ENCODE data around the gene ETV6. TPM values are rescaled to one million over a fixed set of nuclear protein-coding genes. Genes with fewer than 3 reads are reported as not detected.

Gene ETV6
- 30.4 to 37.8 TPM (median 33.4 TPM) in 3 replicates for total RNA-seq
- long read RNA-seq, full-length matches to known transcripts = 16 of 25 reads
- long read RNA-seq, partial matches to known transcripts = 5 of 25 reads
- long read RNA-seq, other reads (novel, unspliced or antisense) = 4 of 25 reads

DNA sequence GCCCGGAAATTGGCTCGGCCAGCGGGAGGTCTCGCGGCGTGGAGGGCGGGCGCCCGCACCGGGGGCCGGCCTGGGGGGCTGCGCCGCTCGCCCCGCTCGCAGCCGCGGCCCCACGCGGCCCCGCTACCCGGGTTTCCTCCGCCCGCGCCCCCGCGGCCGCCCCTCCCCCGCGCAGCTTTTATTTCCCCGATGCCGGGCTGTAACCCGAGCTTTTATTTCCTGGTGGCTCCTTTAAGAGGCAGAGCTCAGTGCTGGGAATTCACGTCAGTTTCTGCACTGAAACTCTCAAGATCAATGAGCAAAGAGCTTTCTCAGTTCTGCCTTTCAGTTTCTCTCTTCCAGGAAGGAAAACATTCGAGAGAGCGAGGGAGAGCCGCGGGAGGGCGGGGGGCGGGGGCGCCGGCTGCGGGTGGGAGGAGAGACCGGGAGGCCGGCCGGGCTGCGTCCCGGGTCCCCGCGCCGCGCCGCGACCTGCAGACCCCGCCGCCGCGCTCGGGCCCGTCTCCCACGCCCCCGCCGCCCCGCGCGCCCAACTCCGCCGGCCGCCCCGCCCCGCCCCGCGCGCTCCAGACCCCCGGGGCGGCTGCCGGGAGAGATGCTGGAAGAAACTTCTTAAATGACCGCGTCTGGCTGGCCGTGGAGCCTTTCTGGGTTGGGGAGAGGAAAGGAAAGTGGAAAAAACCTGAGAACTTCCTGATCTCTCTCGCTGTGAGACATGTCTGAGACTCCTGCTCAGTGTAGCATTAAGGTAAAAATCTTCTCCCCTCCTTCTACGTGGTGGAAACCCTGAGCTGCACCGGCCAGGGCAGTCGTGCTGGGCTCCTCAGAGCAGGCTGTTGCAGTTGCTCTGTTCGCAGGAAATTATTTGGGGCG lies at the start of gene ETV6:
ETV6 (plus strand) TSS at position 262 of the 873 bp plus-strand sequence; CDS start at position 716, 454 bp downstream.
- DNase-seq (ENCODE audit: low spot score) = no peak
- H3K27me3 Mint-ChIP-seq (ENCODE audit: low read depth) = no peaks in the 10 kb centered on the region
- H3K4me1 Mint-ChIP-seq (ENCODE audit: low read depth) = peaks cover 29% of the 10 kb centered on the region
- H3K27ac Mint-ChIP-seq (ENCODE audit: unreplicated experiment) = peak within 1 kb of the TSS; percentile 98
- H3K4me3 Mint-ChIP-seq (ENCODE audit: unreplicated experiment) = peak within 1 kb of the TSS; percentile 94
- peaks cover 2% of the 10 kb centered on the region for H3K36me3 Mint-ChIP-seq (ENCODE audit: low read depth)
- peaks cover 6% of the 10 kb centered on the region for H3K9me3 Mint-ChIP-seq (ENCODE audit: low read depth)
- TF ChIP-seq, protein P1, sequence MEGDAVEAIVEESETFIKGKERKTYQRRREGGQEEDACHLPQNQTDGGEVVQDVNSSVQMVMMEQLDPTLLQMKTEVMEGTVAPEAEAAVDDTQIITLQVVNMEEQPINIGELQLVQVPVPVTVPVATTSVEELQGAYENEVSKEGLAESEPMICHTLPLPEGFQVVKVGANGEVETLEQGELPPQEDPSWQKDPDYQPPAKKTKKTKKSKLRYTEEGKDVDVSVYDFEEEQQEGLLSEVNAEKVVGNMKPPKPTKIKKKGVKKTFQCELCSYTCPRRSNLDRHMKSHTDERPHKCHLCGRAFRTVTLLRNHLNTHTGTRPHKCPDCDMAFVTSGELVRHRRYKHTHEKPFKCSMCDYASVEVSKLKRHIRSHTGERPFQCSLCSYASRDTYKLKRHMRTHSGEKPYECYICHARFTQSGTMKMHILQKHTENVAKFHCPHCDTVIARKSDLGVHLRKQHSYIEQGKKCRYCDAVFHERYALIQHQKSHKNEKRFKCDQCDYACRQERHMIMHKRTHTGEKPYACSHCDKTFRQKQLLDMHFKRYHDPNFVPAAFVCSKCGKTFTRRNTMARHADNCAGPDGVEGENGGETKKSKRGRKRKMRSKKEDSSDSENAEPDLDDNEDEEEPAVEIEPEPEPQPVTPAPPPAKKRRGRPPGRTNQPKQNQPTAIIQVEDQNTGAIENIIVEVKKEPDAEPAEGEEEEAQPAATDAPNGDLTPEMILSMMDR (IDR thresholded peaks at IDR 0.05) = no peak

DNA sequence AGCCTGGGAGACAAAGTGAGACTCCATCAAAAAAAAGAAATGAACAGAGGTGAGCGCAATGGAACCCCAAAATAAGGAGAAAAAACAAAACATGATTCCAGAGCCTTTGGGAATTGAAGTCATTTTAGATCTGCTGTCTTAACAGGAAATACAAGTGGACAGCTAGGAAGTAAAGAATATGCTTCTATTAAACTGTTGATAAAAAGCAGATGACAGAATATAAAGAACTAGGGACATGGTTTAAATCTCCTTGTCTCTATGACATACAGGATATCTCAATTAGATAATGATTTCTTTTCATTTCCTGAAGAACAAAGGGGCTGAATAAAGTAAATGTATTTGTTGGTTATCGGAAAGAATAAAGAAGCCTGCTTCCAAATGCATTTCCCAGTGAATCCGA lies 49.3 kb upstream of the ETV6 start:
- Mint-ChIP-seq H3K27me3 (ENCODE audit: low read depth) (no peaks in the 10 kb centered on the region), H3K27ac (ENCODE audit: unreplicated experiment) (no peak overlapping the region), H3K9me3 (ENCODE audit: low read depth) (no peaks in the 10 kb centered on the region), H3K4me3 (ENCODE audit: unreplicated experiment) (no peak overlapping the region), H3K36me3 (ENCODE audit: low read depth) (no peaks in the 10 kb centered on the region), H3K4me1 (ENCODE audit: low read depth) (peaks cover 12% of the 10 kb centered on the region)
- TF ChIP-seq, protein P1 (IDR thresholded peaks at IDR 0.05) = no peak
- no peak for DNase-seq (ENCODE audit: low spot score)

DNA sequence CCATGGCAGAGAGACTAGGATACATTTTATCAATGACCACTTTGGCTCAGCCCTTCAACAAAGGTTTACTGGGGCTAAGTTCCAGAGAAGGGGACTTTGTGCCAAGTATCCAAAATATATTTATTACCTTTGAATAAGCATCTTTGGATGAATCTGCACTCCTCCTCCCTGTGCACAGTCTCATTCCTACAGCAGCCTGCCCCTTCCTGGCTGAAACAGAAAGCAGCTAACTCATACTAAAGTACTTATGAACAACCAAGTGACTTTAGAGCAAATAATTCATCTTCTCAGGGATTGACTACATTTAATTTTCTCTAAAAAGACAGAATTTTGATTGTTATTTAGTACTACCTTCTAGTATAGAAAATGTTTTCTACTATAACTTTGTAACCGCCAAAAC lies 47.8 kb upstream of the ETV6 start:
- no peak for DNase-seq (ENCODE audit: low spot score)

DNA sequence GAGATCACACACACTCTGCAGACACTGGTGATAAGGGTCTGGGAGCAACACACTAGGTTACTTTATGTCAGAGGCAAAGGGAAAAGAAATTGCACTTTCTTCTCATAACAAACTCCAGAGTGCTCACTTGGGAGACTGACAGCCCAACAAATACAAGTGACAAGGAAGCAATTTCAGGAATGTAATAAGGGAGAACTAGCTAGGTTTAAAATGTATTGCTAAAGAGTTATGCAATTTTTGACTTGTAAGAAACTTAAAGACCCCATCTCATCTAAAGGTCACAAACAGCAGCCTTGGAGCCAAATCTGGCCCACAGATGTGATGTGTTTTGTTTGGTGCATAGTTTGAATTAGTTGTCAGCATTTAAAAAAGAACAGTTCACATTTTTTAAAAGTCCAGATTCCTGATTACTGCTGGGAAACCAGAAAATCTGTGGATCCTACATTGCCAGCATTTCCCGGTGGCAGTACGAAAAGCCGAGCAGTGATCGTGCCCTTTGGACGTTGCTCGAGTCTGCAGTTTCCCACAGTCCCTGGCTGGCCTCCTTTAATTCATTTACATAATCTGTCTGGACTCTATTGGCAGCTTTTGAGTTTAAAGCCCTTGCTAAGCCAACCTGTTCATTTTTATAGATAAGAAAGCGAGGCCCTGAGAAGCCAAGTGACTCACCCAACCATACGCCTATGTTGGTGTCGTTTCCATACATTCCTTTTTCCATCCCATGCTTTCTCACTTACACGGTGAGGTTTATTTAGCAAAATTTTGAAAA lies 42.0 kb upstream of the ETV6 start:
- TF ChIP-seq, protein P1 (IDR thresholded peaks at IDR 0.05) = no peak
- Mint-ChIP-seq H3K27me3 (ENCODE audit: low read depth) (no peaks in the 10 kb centered on the region), H3K27ac (ENCODE audit: unreplicated experiment) (peak overlapping the region; percentile 53), H3K9me3 (ENCODE audit: low read depth) (no peaks in the 10 kb centered on the region), H3K4me1 (ENCODE audit: low read depth) (peaks cover 14% of the 10 kb centered on the region), H3K4me3 (ENCODE audit: unreplicated experiment) (peak overlapping the region; percentile 17), H3K36me3 (ENCODE audit: low read depth) (no peaks in the 10 kb centered on the region)
- no peak for DNase-seq (ENCODE audit: low spot score)

More for the DNA sequence above, 47.8 kb upstream of the ETV6 start:
- Mint-ChIP-seq H3K4me3 (ENCODE audit: unreplicated experiment) (no peak overlapping the region), H3K27me3 (ENCODE audit: low read depth) (no peaks in the 10 kb centered on the region), H3K9me3 (ENCODE audit: low read depth) (no peaks in the 10 kb centered on the region), H3K27ac (ENCODE audit: unreplicated experiment) (no peak overlapping the region), H3K36me3 (ENCODE audit: low read depth) (no peaks in the 10 kb centered on the region), H3K4me1 (ENCODE audit: low read depth) (peaks cover 12% of the 10 kb centered on the region)
- TF ChIP-seq, protein P1 (IDR thresholded peaks at IDR 0.05) = no peak

DNA sequence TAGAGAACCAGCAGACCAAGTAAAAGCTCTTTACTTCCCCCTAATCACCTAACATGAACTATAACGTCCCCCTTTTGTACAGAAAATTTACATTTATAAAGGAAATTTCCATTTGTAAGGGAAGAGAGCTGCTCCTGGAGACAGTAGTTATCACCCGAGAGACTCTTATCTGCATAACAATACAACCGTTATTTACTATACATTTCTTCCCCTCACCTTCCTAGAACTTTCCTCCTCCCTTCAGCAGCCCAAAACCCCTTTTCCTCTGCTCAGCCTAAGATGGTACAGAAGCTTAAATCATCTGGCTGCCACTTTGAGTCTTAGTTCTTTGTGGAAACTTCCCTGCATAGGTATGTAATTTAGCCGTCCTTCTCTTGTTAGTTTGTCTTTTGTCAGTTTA lies 40.4 kb upstream of the ETV6 start:
- Mint-ChIP-seq H3K27me3 (ENCODE audit: low read depth) (no peaks in the 10 kb centered on the region), H3K27ac (ENCODE audit: unreplicated experiment) (no peak overlapping the region), H3K4me1 (ENCODE audit: low read depth) (peaks cover 14% of the 10 kb centered on the region), H3K9me3 (ENCODE audit: low read depth) (no peaks in the 10 kb centered on the region), H3K36me3 (ENCODE audit: low read depth) (no peaks in the 10 kb centered on the region), H3K4me3 (ENCODE audit: unreplicated experiment) (no peak overlapping the region)
- DNase-seq (ENCODE audit: low spot score) = no peak
- TF ChIP-seq, protein P1 (IDR thresholded peaks at IDR 0.05) = no peak
